Stimulated activated CD4-positive, alpha-beta T cell treated with anti-CD3 and anti-CD28 coated beads, Interleukin-1b, Interleukin-23, amount 100 ng/mL, for 4 hours (primary cell): ENCODE measurements around the gene CDC25B.

Experiments
- DNase-seq, 2 donors: peaks; one replicate each; pipeline ENCODE4 v3.0.0-alpha.2; 2020; ENCODE audit warnings: low read depth in 2 of 2

CDC25B gene

GRCh38 chr20:3763671-3764601 is 32.2 kb upstream of the CDC25B start:
- no peak for DNase-seq

- DNase-seq: no peak
These were observed 31.5 kb upstream of the CDC25B start for GRCh38 chr20:3764659-3765058.

- no peak for DNase-seq
These were observed 30.8 kb upstream of the CDC25B start for GRCh38 chr20:3765171-3765882.

- no peak for DNase-seq
These were observed 29.5 kb upstream of the CDC25B start for GRCh38 chr20:3766422-3767109.

GRCh38 chr20:3767110-3767426 is 29.0 kb upstream of the CDC25B start:
- DNase-seq: no peak

- peak; percentile 92 to 96 for DNase-seq
These were observed 28.4 kb upstream of the CDC25B start, which contains the start of gene ADISSP for GRCh38 chr20:3767427-3768341. Gene ADISSP (minus strand): TSS chr20:3767753. CDS start chr20:3760100, 7,653 bp downstream.

- peak; percentile 65 to 70 for DNase-seq
These were observed 27.6 kb upstream of the CDC25B start for GRCh38 chr20:3768342-3769130.

- no peak for DNase-seq
These were observed 24.5 kb upstream of the CDC25B start for GRCh38 chr20:3771552-3772058.

- no peak for DNase-seq
These were observed 20.5 kb upstream of the CDC25B start for GRCh38 chr20:3775457-3776108.

- DNase-seq: no peak
These were observed 18.8 kb upstream of the CDC25B start for GRCh38 chr20:3777381-3777715.

- DNase-seq: peak in 1 of 2 donors; percentile 52
These were observed 18.1 kb upstream of the CDC25B start for GRCh38 chr20:3777716-3778629.

- DNase-seq: no peak
These were observed 17.1 kb upstream of the CDC25B start for GRCh38 chr20:3778976-3779375.

GRCh38 chr20:3781153-3781910 is 14.8 kb upstream of the CDC25B start, which contains the start of gene SPEF1:
Gene SPEF1 (minus strand): TSS chr20:3781448. CDS start chr20:3781287, 161 bp downstream.
- peak in 1 of 2 donors; percentile 24 for DNase-seq

GRCh38 chr20:3782597-3782996 is 13.5 kb upstream of the CDC25B start:
- no peak for DNase-seq

GRCh38 chr20:3783068-3783489 is 13.0 kb upstream of the CDC25B start:
- DNase-seq: no peak

GRCh38 chr20:3783511-3784195 is 12.5 kb upstream of the CDC25B start:
- DNase-seq: no peak

GRCh38 chr20:3784216-3784853 is 11.8 kb upstream of the CDC25B start:
- no peak for DNase-seq
